B cell (primary cell): ENCODE measurements around the gene EFEMP1. TPM values are rescaled to one million over a fixed set of nuclear protein-coding genes. Genes with fewer than 3 reads are reported as not detected.
"Not testable (repeated sequence)": the region's sequence is repeated elsewhere in the genome, so short reads cannot be mapped to it uniquely, and the experiment has no call there.

Experiments used
- ATAC-seq: fragments of 200-7000 bp; cut with Tn5 transposase; one replicate; pipeline ENCODE4 v1.10.0; 2021; ENCODE audit warnings: low read depth, mild to moderate bottlenecking, moderate number of reproducible peaks, moderate library complexity
- CTCF ChIA-PET: fragments of 350-600 bp; sonication (Branson Sonifier 250); formaldehyde crosslinking; loops from one replicate; lab custom pipeline; 2021; ENCODE audit warnings: antibody characterized with exemption, inconsistent platforms; lab: Charles Lee
- POLR2A ChIA-PET: fragments of 350-600 bp; sonication (Branson Sonifier 250); formaldehyde crosslinking; loops from one replicate; lab custom pipeline; 2021; ENCODE audit warnings: antibody characterized with exemption; lab: Charles Lee
- DNase-seq: peaks from one replicate; pipeline ENCODE4 v3.0.0; 2013
- H2AFZ ChIP-seq: 2 replicates; pipeline ENCODE4 v1.6.1; 2012; ENCODE audit warnings: mild to moderate bottlenecking, low read depth, low read length; ENCODE audit not compliant: insufficient read depth, poor library complexity, severe bottlenecking
- H3K27ac ChIP-seq, 2 donors: 1 replicate in 1 of 2; 2 replicates in 1 of 2; pipeline ENCODE4 v1.5.1; 2012 to 2013; ENCODE audit warnings: low read length in 2 of 2, mild to moderate bottlenecking in 2 of 2, moderate library complexity in 1 of 2
- H3K27me3 ChIP-seq, 4 experiments: fragments of 200-600 bp in 1 of 4; sonication (generic) in 1 of 4; replicated peaks in 1 of 4; 1 replicate in 2 of 4; 2 replicates in 2 of 4; pipeline versions ENCODE4 v1.6.1 to v1.7.0; 2013 to 2016; ENCODE audit warnings: low read length in 3 of 4, mild to moderate bottlenecking in 2 of 4, mixed read lengths in 1 of 4, moderate library complexity in 1 of 4; ENCODE audit not compliant: insufficient read depth in 4 of 4, control insufficient read depth in 3 of 4; ENCODE audit errors: control extremely low read depth in 1 of 4
- H3K36me3 ChIP-seq, 2 experiments: replicated peaks in 1 of 2; 1 replicate in 1 of 2; 2 replicates in 1 of 2; pipeline versions ENCODE4 v1.6.1 to v1.7.1; 2013; ENCODE audit warnings: low read length in 1 of 2; ENCODE audit not compliant: insufficient read depth in 2 of 2, control insufficient read depth in 1 of 2; ENCODE audit errors: control extremely low read depth in 1 of 2, extremely low read depth in 1 of 2
- H3K4me1 ChIP-seq, 2 donors: fragments of 200-600 bp in 1 of 2; sonication (generic) in 1 of 2; 1 replicate in 1 of 2; 2 replicates in 1 of 2; pipeline versions ENCODE4 v1.5.1 to v1.6.1; 2013 to 2017; ENCODE audit warnings: low read length in 2 of 2; ENCODE audit not compliant: control insufficient read depth in 2 of 2, insufficient read depth in 2 of 2
- H3K4me2 ChIP-seq: replicated peaks from 2 replicates; pipeline ENCODE3; 2012; ENCODE audit warnings: mild to moderate bottlenecking, low read depth, low read length; ENCODE audit not compliant: poor library complexity, severe bottlenecking
- H3K4me3 ChIP-seq, 5 experiments: fragments of 200-600 bp in 1 of 5; sonication (generic) in 1 of 5; 1 replicate in 3 of 5; 2 replicates in 2 of 5; pipeline versions ENCODE4 v1.5.1 to v1.7.0; 2011 to 2016; ENCODE audit warnings: low read length in 4 of 5, mild to moderate bottlenecking in 4 of 5, low read depth in 2 of 5, control low read depth in 1 of 5, moderate library complexity in 1 of 5; ENCODE audit not compliant: insufficient read depth in 1 of 5; ENCODE audit errors: control extremely low read depth in 1 of 5, extremely low read depth in 1 of 5
- H3K79me2 ChIP-seq: fragments of 200-600 bp; sonication (generic); one replicate; pipeline ENCODE4 v1.6.0; 2016; ENCODE audit warnings: low read length; ENCODE audit not compliant: control insufficient read depth, insufficient read depth
- H3K9ac ChIP-seq: fragments of 200-600 bp; sonication (generic); 2 replicates; pipeline ENCODE4 v1.6.1; 2017; ENCODE audit warnings: mild to moderate bottlenecking, low read length, moderate library complexity
- H3K9me3 ChIP-seq, 3 donors: one replicate each; pipeline versions ENCODE4 v1.6.1 to v1.7.1; 2013; ENCODE audit warnings: low read length in 2 of 3; ENCODE audit not compliant: control insufficient read depth in 2 of 3, insufficient read depth in 1 of 3; ENCODE audit errors: control extremely low read depth in 1 of 3
- H4K20me1 ChIP-seq: 2 replicates; pipeline ENCODE4 v1.6.0; 2012; ENCODE audit warnings: mild to moderate bottlenecking, low read length; ENCODE audit not compliant: insufficient read depth, control insufficient read depth, poor library complexity, severe bottlenecking
- H3K27ac Mint-ChIP-seq: one replicate; pipeline ENCODE4 v1.8.0; 2021; ENCODE audit warnings: mixed read lengths
- H3K27me3 Mint-ChIP-seq: one replicate; pipeline ENCODE4 v1.8.0; 2021; ENCODE audit warnings: mixed read lengths
- H3K4me1 Mint-ChIP-seq: one replicate; pipeline ENCODE4 v1.8.0; 2021; ENCODE audit warnings: mixed read lengths
- H3K4me3 Mint-ChIP-seq: one replicate; pipeline ENCODE4 v1.8.0; 2021; ENCODE audit warnings: mixed read lengths
- H3K9me3 Mint-ChIP-seq: one replicate; pipeline ENCODE4 v1.8.0; 2022; ENCODE audit warnings: mixed read lengths; ENCODE audit not compliant: insufficient read depth
- EZH2 ChIP-seq: IDR thresholded peaks from 2 replicates; pipeline ENCODE4 v1.6.1; 2012; ENCODE audit warnings: borderline replicate concordance, low read depth, mild to moderate bottlenecking, moderate library complexity, low read length; ENCODE audit not compliant: insufficient read depth, poor library complexity, severe bottlenecking
- WGBS: methylation state at CpG from one replicate; pipeline ENCODE4 v1.1.5; 2013; ENCODE audit warnings: missing lambda C conversion rate; ENCODE audit not compliant: insufficient coverage; 5-methylcytosine and 5-hydroxymethylcytosine counted together
- intact Hi-C: fragments of 100-400 bp; cut with micrococcal nuclease; formaldehyde crosslinking; loops from one replicate; pipeline ENCODE4 v1.10.0; 2022
- polyA plus RNA-seq: library from polyadenylated mRNA; depleted of rRNA; stranded (reverse); fragments of >200 nt; gene quantifications from 2 replicates; pipeline ENCODE4 v1.2.3, GENCODE V29; 2012
- total RNA-seq, 2 donors: library from RNA; stranded (reverse); fragments of 120-200 nt in 1 of 2; gene quantifications; 1 replicate in 1 of 2; 2 replicates in 1 of 2; pipeline versions ENCODE4 v1.2.3 to v1.2.4, GENCODE V29; 2013 to 2022

EFEMP1 gene
- total and polyA plus RNA-seq, 2 donors (not counting 1 experiment from before 2014, with no cell fraction given) = not detected

GRCh38 chr2:55837073-55837472 is 86.5 kb downstream of the EFEMP1 start:
- Histone ChIP-seq H3K9ac (no peak overlapping the region), H3K27ac (no peak overlapping the region), H3K27me3 (no peaks in the 10 kb centered on the region), H2AFZ (no peak overlapping the region), H3K79me2 (no peaks in the 10 kb centered on the region), H3K4me3 (no peak overlapping the region), H4K20me1 (no peaks in the 10 kb centered on the region), H3K4me1 (no peaks in the 10 kb centered on the region), H3K36me3 (no peaks in the 10 kb centered on the region), H3K4me2 (no peak overlapping the region), H3K9me3 (peaks cover 0 to 5% (median 0%) of the 10 kb centered on the region in 3 donors)
- DNase-seq (no peak), ATAC-seq (no peak)
- CTCF ChIA-PET = no interaction called here
- Mint-ChIP-seq H3K27ac (no peak overlapping the region), H3K9me3 (no peaks in the 10 kb centered on the region), H3K4me1 (no peaks in the 10 kb centered on the region), H3K4me3 (no peak overlapping the region), H3K27me3 (no peaks in the 10 kb centered on the region)
- 79% methylated on average over 4 of the region's 9 CpGs for WGBS
- intact Hi-C loops = no loop called here
- POLR2A ChIA-PET = no interaction called here
- no peak for TF ChIP-seq EZH2

GRCh38 chr2:55831671-55832410 is 91.7 kb downstream of the EFEMP1 start:
- H3K4me3 ChIP-seq, H3K9ac ChIP-seq, H4K20me1 ChIP-seq, H3K27ac ChIP-seq, H3K4me1 Mint-ChIP-seq, POLR2A ChIA-PET, CTCF ChIA-PET, H3K79me2 ChIP-seq, H3K27me3 Mint-ChIP-seq, intact Hi-C loops, H3K4me3 Mint-ChIP-seq, DNase-seq, H3K27me3 ChIP-seq, H2AFZ ChIP-seq, H3K9me3 Mint-ChIP-seq, H3K36me3 ChIP-seq, H3K9me3 ChIP-seq, H3K27ac Mint-ChIP-seq, H3K4me2 ChIP-seq, H3K4me1 ChIP-seq, ATAC-seq: not testable (repeated sequence)
- WGBS = 33% methylated on average over 1 of the region's 2 CpGs
